ENCODE measurements around the gene NTHL1.

NTHL1 gene

GRCh38 chr16:2026461-2027023 lies 21.1 kb downstream of the NTHL1 start, which contains the start of gene NHERF2:
Gene NHERF2 (plus strand): TSS chr16:2026902. CDS start chr16:2027006, 104 bp downstream.
- DNase-seq (ENCODE audit: low read depth): no peak
- peak within 1 kb of the TSS; percentile 54 for H3K4me3 ChIP-seq (ENCODE audit: low read length)
- no peak for TF ChIP-seq CTCF (conservative IDR thresholded peaks at IDR 0.05; ENCODE audit: low read depth, low read length)

- DNase-seq (ENCODE audit: low read depth): no peak
- no peak for TF ChIP-seq CTCF (conservative IDR thresholded peaks at IDR 0.05; ENCODE audit: low read depth, low read length)
- H3K4me3 ChIP-seq (ENCODE audit: low read length): peak overlapping the region; percentile 33
Observed at GRCh38 chr16:2025878-2026460, 21.7 kb downstream of the NTHL1 start.

GRCh38 chr16:2025251-2025650 lies 22.4 kb downstream of the NTHL1 start:
- DNase-seq (ENCODE audit: low read depth): no peak
- H3K4me3 ChIP-seq (ENCODE audit: low read length): no peak overlapping the region
- no peak for TF ChIP-seq CTCF (conservative IDR thresholded peaks at IDR 0.05; ENCODE audit: low read depth, low read length)

GRCh38 chr16:2024032-2024420 lies 23.6 kb downstream of the NTHL1 start:
- no peak for DNase-seq (ENCODE audit: low read depth)
- TF ChIP-seq CTCF (conservative IDR thresholded peaks at IDR 0.05; ENCODE audit: low read depth, low read length): no peak

GRCh38 chr16:2023092-2024031 lies 24.3 kb downstream of the NTHL1 start:
- H3K4me3 ChIP-seq (ENCODE audit: low read length): peak overlapping the region; percentile 32
- DNase-seq (ENCODE audit: low read depth): no peak
- TF ChIP-seq CTCF (conservative IDR thresholded peaks at IDR 0.05; ENCODE audit: low read depth, low read length): peak; percentile 91

More at GRCh38 chr16:2024032-2024420, 23.6 kb downstream of the NTHL1 start:
- H3K4me3 ChIP-seq (ENCODE audit: low read length): no peak overlapping the region

- H3K4me3 ChIP-seq (ENCODE audit: low read length): peak overlapping the region; percentile 32
- TF ChIP-seq CTCF (conservative IDR thresholded peaks at IDR 0.05; ENCODE audit: low read depth, low read length): no peak
- DNase-seq (ENCODE audit: low read depth): no peak
Observed at GRCh38 chr16:2022723-2023091, 24.9 kb downstream of the NTHL1 start.
